DOHH2 (cell line): Measurements from ENCODE around the gene MRPL53.

Experiments
- H3F3A ChIP-seq: fragments of 200-600 bp; sonication (generic), shearing (Covaris generic); 2 replicates; pipeline ENCODE4 v1.6.0; 2016; ENCODE audit warnings: antibody characterized with exemption, mild to moderate bottlenecking; ENCODE audit not compliant: control insufficient read depth, insufficient read depth
- H3K27ac ChIP-seq: fragments of 200-600 bp; sonication (generic); 2 replicates; pipeline ENCODE4 v1.5.1; 2014; ENCODE audit warnings: low read depth, mild to moderate bottlenecking, low read length, moderate library complexity
- H3K27me3 ChIP-seq: fragments of 200-600 bp; sonication (generic); 2 replicates; pipeline ENCODE4 v1.6.1; 2014; ENCODE audit warnings: mild to moderate bottlenecking, low read length, mixed read lengths; ENCODE audit not compliant: control insufficient read depth
- H3K36me3 ChIP-seq: fragments of 200-600 bp; sonication (generic); 2 replicates; pipeline ENCODE4 v1.6.1; 2014; ENCODE audit warnings: mild to moderate bottlenecking, low read length, moderate library complexity, mixed read lengths; ENCODE audit not compliant: control insufficient read depth
- H3K4me1 ChIP-seq: fragments of 200-600 bp; sonication (generic); 2 replicates; pipeline ENCODE4 v1.6.1; 2014; ENCODE audit warnings: mild to moderate bottlenecking, low read length, mixed read lengths; ENCODE audit not compliant: control insufficient read depth
- H3K4me2 ChIP-seq: fragments of 200-600 bp; sonication (generic); 2 replicates; pipeline ENCODE4 v1.6.0; 2014; ENCODE audit warnings: mild to moderate bottlenecking, low read length, moderate library complexity
- H3K4me3 ChIP-seq: fragments of 200-600 bp; sonication (generic); 2 replicates; pipeline ENCODE4 v1.5.1; 2014; ENCODE audit warnings: mild to moderate bottlenecking, low read length, mixed read lengths
- H3K79me2 ChIP-seq: fragments of 200-600 bp; sonication (generic); 2 replicates; pipeline ENCODE4 v1.6.1; 2014; ENCODE audit warnings: mild to moderate bottlenecking, low read length, mixed read lengths; ENCODE audit not compliant: control insufficient read depth
- H3K9me2 ChIP-seq: fragments of 200-600 bp; sonication (generic); replicated peaks from 2 replicates; pipeline ENCODE4 v1.6.1; 2014; ENCODE audit warnings: mild to moderate bottlenecking, low read length, mixed read lengths; ENCODE audit not compliant: control insufficient read depth
- H3K9me3 ChIP-seq: fragments of 200-600 bp; sonication (generic); 2 replicates; pipeline ENCODE4 v1.6.1; 2014; ENCODE audit warnings: antibody characterized with exemption, low read length, mixed read lengths; ENCODE audit not compliant: control insufficient read depth, insufficient read depth
- H4K20me1 ChIP-seq: fragments of 200-600 bp; sonication (generic); 2 replicates; pipeline ENCODE4 v1.6.0; 2014; ENCODE audit warnings: low read depth, mild to moderate bottlenecking, antibody characterized with exemption, low read length, moderate library complexity; ENCODE audit not compliant: control insufficient read depth, insufficient read depth
- EZH2phosphoT487 ChIP-seq: fragments of 200-600 bp; sonication (generic); IDR thresholded peaks from 2 replicates; pipeline ENCODE4 v1.6.1; 2017; ENCODE audit warnings: borderline replicate concordance, mild to moderate bottlenecking, antibody characterized with exemption, low read length, moderate library complexity, mixed read lengths
- TF ChIP-seq, protein P1 (sequence below): fragments of 200-600 bp; sonication (generic); IDR thresholded peaks from one replicate; pipeline ENCODE4 v1.5.1; 2014; ENCODE audit warnings: antibody characterized with exemption, mild to moderate bottlenecking, low read depth, low read length; ENCODE audit not compliant: poor library complexity, severe bottlenecking

Gene MRPL53

DNA sequence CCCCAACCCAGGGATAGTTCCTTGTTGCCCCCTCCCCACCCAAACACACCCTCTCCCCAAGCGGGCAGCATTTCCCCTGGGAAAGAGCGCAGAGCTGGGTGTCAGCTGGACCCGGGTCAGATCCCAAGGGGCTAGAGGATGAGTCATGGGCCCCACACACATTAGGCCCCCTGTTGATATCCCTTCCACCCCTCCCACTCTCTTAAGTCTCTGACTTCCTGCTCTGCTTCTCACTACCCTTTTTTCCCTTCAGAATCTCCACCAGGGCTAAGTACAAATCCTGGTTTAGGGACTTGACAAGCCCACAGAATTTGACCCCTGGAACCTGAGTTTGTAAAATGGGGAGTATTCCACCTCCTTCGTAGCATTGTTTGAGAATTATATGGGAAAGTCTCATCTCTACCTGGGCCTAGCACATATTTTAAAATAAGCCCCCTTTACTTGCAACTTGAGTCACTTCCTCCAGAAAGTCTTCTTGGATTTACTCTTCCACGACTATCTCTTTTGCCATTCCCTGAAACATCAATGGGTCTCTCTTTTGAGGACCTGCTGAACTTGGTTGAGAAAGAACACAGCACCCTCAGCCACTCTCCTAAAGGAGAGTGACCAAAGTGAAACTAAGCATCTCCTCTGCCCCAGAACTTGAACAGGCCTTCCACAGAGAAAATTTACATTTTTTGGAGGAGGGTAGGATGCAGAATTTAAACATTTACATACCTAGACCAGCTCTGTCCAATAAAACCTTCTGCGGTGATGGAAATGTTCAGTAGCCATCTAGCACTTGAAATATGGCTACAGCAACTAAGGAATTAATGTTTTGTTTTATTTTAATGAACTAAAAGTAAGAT, 35.4 kb downstream of the MRPL53 start:
- Histone ChIP-seq H3K9me2 (no peaks in the 10 kb centered on the region), H4K20me1 (no peaks in the 10 kb centered on the region), H3K4me2 (no peak overlapping the region), H3K9me3 (no peaks in the 10 kb centered on the region), H3K4me3 (no peak overlapping the region), H3K4me1 (peaks cover 35% of the 10 kb centered on the region), H3K36me3 (no peaks in the 10 kb centered on the region), H3K79me2 (no peaks in the 10 kb centered on the region), H3K27ac (no peak overlapping the region), H3F3A (no peaks in the 10 kb centered on the region), H3K27me3 (peaks cover 13% of the 10 kb centered on the region)
- TF ChIP-seq, protein P1, sequence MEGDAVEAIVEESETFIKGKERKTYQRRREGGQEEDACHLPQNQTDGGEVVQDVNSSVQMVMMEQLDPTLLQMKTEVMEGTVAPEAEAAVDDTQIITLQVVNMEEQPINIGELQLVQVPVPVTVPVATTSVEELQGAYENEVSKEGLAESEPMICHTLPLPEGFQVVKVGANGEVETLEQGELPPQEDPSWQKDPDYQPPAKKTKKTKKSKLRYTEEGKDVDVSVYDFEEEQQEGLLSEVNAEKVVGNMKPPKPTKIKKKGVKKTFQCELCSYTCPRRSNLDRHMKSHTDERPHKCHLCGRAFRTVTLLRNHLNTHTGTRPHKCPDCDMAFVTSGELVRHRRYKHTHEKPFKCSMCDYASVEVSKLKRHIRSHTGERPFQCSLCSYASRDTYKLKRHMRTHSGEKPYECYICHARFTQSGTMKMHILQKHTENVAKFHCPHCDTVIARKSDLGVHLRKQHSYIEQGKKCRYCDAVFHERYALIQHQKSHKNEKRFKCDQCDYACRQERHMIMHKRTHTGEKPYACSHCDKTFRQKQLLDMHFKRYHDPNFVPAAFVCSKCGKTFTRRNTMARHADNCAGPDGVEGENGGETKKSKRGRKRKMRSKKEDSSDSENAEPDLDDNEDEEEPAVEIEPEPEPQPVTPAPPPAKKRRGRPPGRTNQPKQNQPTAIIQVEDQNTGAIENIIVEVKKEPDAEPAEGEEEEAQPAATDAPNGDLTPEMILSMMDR: no peak
- TF ChIP-seq EZH2phosphoT487: no peak

DNA sequence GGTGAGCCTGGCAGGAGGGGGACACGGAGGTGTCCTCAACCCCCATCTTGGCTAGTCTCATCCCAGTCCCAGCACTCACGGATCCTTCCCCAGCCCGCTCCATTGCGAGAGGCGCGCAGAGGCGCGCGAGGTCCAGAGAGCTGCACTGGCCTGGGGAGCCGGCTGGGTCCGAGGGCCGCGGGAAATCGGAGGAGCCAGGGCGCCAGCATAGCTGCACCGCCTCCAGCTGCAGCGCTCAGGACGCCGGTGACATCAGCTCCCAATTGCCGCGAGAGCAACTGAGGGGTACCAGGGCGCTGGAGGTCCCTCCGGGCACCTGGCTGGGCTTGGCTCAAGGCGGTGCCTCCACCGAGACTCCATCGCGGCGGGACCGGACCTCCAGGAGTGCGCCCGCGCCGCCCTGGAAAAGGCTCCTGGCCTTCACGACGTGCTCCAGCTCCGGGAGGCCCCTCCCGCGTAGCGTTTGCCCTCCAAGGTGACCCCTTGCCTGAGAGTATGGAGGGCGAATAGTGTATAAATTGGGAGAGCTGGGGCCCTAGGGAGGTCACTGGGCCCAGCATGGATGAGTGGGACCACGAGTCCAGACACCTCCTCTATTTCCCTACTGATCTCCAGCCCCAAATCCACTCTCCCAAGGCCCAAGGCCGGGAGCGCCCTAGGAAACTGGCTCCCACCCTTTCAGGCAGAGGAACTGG, 36.2 kb downstream of the MRPL53 start:
- H3K4me3 ChIP-seq: no peak overlapping the region

DNA sequence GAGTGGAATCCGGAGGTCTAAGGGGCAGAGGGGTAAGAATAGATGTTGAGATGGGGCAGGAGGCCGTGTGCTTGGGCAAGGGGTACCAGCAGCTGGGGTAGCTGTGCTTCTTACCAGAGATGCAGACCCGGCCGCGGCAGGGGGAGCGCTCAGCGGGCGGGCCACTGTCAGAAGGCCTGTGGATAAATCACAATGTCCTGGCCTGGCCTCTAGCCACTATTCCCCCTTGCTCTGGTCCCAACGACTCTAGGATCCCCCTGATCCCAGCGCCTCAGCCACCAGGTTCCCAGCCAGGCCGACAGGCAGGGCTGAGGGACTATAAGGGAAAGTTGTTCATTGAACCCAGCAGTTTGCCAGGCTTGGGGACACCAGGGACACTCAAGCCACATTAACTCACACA, 42.0 kb downstream of the MRPL53 start:
- Histone ChIP-seq H3K36me3 (peaks cover 8% of the 10 kb centered on the region), H3K27me3 (no peaks in the 10 kb centered on the region), H3F3A (peaks cover 4% of the 10 kb centered on the region; the same call in 1 of the 2 replicates), H3K27ac (no peak overlapping the region), H3K4me3 (no peak overlapping the region), H3K4me2 (no peak overlapping the region), H3K4me1 (no peaks in the 10 kb centered on the region), H3K9me3 (no peaks in the 10 kb centered on the region), H3K9me2 (no peaks in the 10 kb centered on the region), H4K20me1 (no peaks in the 10 kb centered on the region), H3K79me2 (no peaks in the 10 kb centered on the region)
- TF ChIP-seq, protein P1: no peak
- no peak for TF ChIP-seq EZH2phosphoT487

More for the DNA sequence above, 36.2 kb downstream of the MRPL53 start:
- Histone ChIP-seq H3K27ac (no peak overlapping the region), H3K9me2 (no peaks in the 10 kb centered on the region), H3K79me2 (no peaks in the 10 kb centered on the region), H4K20me1 (no peaks in the 10 kb centered on the region), H3K36me3 (no peaks in the 10 kb centered on the region), H3K4me1 (peaks cover 32% of the 10 kb centered on the region), H3K27me3 (peaks cover 5% of the 10 kb centered on the region), H3K9me3 (no peaks in the 10 kb centered on the region), H3K4me2 (no peak overlapping the region), H3F3A (no peaks in the 10 kb centered on the region)
- no peak for TF ChIP-seq EZH2phosphoT487
- TF ChIP-seq, protein P1: no peak
